ENCODE results near the gene LUZP2. TPM values are rescaled to one million over a fixed set of nuclear protein-coding genes. Genes with fewer than 3 reads are reported as not detected.

The LUZP2 gene
- total and polyA plus RNA-seq, 4 donors: 0.05 TPM; not detected in 3

- no peak for TF ChIP-seq REST (IDR thresholded peaks at IDR 0.05)
- no peak for TF ChIP-seq RXRA (IDR thresholded peaks at IDR 0.05)
- no peak for TF ChIP-seq JUND (IDR thresholded peaks at IDR 0.05)
- no peak for TF ChIP-seq EGR1 (IDR thresholded peaks at IDR 0.05; ENCODE audit: low read depth in 2 of 2)
- no peak for TF ChIP-seq YY1 (IDR thresholded peaks at IDR 0.05)
- no peak for TF ChIP-seq NR2F2 (IDR thresholded peaks at IDR 0.05)
These were observed 127.6 kb downstream of the LUZP2 start (continued) for GRCh38 chr11:24624432-24624831.

- H3K36me3 ChIP-seq (ENCODE audit: control insufficient read depth in 4 of 4, insufficient read depth in 3 of 4, low read depth in 1 of 4, low read length in 3 of 4): no peaks in the 10 kb centered on the region
- TF ChIP-seq HNF4A (conservative IDR thresholded peaks at IDR 0.05) (no peak), FOXA2 (IDR thresholded peaks at IDR 0.05) (no peak), RXRA (IDR thresholded peaks at IDR 0.05) (no peak), ATF3 (IDR thresholded peaks at IDR 0.05) (no peak)
- no peak for DNase-seq (ENCODE audit: low spot score)
- H3K4me1 ChIP-seq (ENCODE audit: control insufficient read depth in 4 of 4, insufficient read depth in 4 of 4, low read length in 3 of 4): no peaks in the 10 kb centered on the region
- H3K9me3 ChIP-seq (ENCODE audit: control insufficient read depth in 4 of 4, low read length in 3 of 4): no peaks in the 10 kb centered on the region
- H3K27ac ChIP-seq (ENCODE audit: low read depth in 1 of 2, low read length in 2 of 2): no peak overlapping the region
- no peak overlapping the region for H3K9ac ChIP-seq (ENCODE audit: low read depth in 1 of 2, low read length in 2 of 2)
- WGBS: 74% methylated on average over 1 of the region's 1 CpG
- no peaks in the 10 kb centered on the region for H3K27me3 ChIP-seq (ENCODE audit: control insufficient read depth in 4 of 4, insufficient read depth in 4 of 4, low read length in 3 of 4)
- H3K4me3 ChIP-seq (ENCODE audit: low read depth in 1 of 3, low read length in 3 of 3): no peak overlapping the region
These were observed 129.1 kb downstream of the LUZP2 start for GRCh38 chr11:24625975-24626374.

GRCh38 chr11:24628224-24628776 lies 131.4 kb downstream of the LUZP2 start:
- 91% methylated on average over 5 of the region's 5 CpGs for WGBS
- TF ChIP-seq GABPA (IDR thresholded peaks at IDR 0.05 in 1 of 2, conservative IDR thresholded peaks at IDR 0.05 in 1 of 2) (no peak), NR2F2 (IDR thresholded peaks at IDR 0.05) (no peak), EGR1 (IDR thresholded peaks at IDR 0.05; ENCODE audit: low read depth in 2 of 2) (no peak), REST (IDR thresholded peaks at IDR 0.05) (no peak), HNF4G (IDR thresholded peaks at IDR 0.05) (no peak), MAX (IDR thresholded peaks at IDR 0.05) (no peak), HNF4A (conservative IDR thresholded peaks at IDR 0.05) (no peak), TAF1 (conservative IDR thresholded peaks at IDR 0.05) (no peak), JUND (IDR thresholded peaks at IDR 0.05) (no peak), FOXA1 (IDR thresholded peaks at IDR 0.05) (no peak), ZBTB33 (IDR thresholded peaks at IDR 0.05) (no peak), SP1 (IDR thresholded peaks at IDR 0.05) (no peak), RXRA (IDR thresholded peaks at IDR 0.05) (no peak), ATF3 (IDR thresholded peaks at IDR 0.05) (no peak), CTCF (IDR thresholded peaks at IDR 0.05; ENCODE audit: low read depth, low read length, missing input control) (no peak), YY1 (IDR thresholded peaks at IDR 0.05) (no peak)
- Histone ChIP-seq H3K9ac (ENCODE audit: low read depth in 1 of 2, low read length in 2 of 2) (no peak overlapping the region), H3K4me3 (ENCODE audit: low read depth in 1 of 3, low read length in 3 of 3) (no peak overlapping the region), H3K27ac (ENCODE audit: low read depth in 1 of 2, low read length in 2 of 2) (no peak overlapping the region), H3K4me1 (ENCODE audit: control insufficient read depth in 4 of 4, insufficient read depth in 4 of 4, low read length in 3 of 4) (no peaks in the 10 kb centered on the region), H3K27me3 (ENCODE audit: control insufficient read depth in 4 of 4, insufficient read depth in 4 of 4, low read length in 3 of 4) (no peaks in the 10 kb centered on the region), H3K36me3 (ENCODE audit: control insufficient read depth in 4 of 4, insufficient read depth in 3 of 4, low read depth in 1 of 4, low read length in 3 of 4) (no peaks in the 10 kb centered on the region), H3K9me3 (ENCODE audit: control insufficient read depth in 4 of 4, low read length in 3 of 4) (no peaks in the 10 kb centered on the region)
- DNase-seq (ENCODE audit: low spot score): no peak

All from liver (tissue), 9 donors.